Measurements from ENCODE around the gene IHH. TPM values are rescaled to one million over a fixed set of nuclear protein-coding genes. Genes with fewer than 3 reads are reported as not detected.
A peak's percentile ranks its signal among the peaks of the same experiment; 100 is the strongest.

IHH gene
- total RNA-seq, 4 donors from 2014 or later: 0.27 TPM; not detected in 3

- no peaks in the 10 kb centered on the region for H3K36me3 ChIP-seq
- H3K4me3 ChIP-seq: no peak overlapping the region
- H3K9me3 ChIP-seq: no peaks in the 10 kb centered on the region
- H3K4me1 ChIP-seq: peaks cover 10 to 16% of the 10 kb centered on the region in 2 donors
- H3K27me3 ChIP-seq: no peaks in the 10 kb centered on the region
- TF ChIP-seq POLR2A (IDR thresholded peaks at IDR 0.05): no peak
- TF ChIP-seq, protein P1, sequence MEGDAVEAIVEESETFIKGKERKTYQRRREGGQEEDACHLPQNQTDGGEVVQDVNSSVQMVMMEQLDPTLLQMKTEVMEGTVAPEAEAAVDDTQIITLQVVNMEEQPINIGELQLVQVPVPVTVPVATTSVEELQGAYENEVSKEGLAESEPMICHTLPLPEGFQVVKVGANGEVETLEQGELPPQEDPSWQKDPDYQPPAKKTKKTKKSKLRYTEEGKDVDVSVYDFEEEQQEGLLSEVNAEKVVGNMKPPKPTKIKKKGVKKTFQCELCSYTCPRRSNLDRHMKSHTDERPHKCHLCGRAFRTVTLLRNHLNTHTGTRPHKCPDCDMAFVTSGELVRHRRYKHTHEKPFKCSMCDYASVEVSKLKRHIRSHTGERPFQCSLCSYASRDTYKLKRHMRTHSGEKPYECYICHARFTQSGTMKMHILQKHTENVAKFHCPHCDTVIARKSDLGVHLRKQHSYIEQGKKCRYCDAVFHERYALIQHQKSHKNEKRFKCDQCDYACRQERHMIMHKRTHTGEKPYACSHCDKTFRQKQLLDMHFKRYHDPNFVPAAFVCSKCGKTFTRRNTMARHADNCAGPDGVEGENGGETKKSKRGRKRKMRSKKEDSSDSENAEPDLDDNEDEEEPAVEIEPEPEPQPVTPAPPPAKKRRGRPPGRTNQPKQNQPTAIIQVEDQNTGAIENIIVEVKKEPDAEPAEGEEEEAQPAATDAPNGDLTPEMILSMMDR (IDR thresholded peaks at IDR 0.05 in 4 of 5, conservative IDR thresholded peaks at IDR 0.05 in 1 of 5): peak in 4 of 5 experiments; percentile 12 to 52 (median 40)
- intact Hi-C loops (cut with DNase I; ENCODE audit: low total_unique reads): no loop called here
- no peak overlapping the region for H3K27ac ChIP-seq
- DNase-seq (no peak), ATAC-seq (no peak)
- in situ Hi-C loops (cut with MboI; ENCODE audit: low sequenced_read_pairs in 4 of 4): no loop called here
Measured at GRCh38 chr2:219104107-219105035, 43.6 kb upstream of the IHH start.

DNA sequence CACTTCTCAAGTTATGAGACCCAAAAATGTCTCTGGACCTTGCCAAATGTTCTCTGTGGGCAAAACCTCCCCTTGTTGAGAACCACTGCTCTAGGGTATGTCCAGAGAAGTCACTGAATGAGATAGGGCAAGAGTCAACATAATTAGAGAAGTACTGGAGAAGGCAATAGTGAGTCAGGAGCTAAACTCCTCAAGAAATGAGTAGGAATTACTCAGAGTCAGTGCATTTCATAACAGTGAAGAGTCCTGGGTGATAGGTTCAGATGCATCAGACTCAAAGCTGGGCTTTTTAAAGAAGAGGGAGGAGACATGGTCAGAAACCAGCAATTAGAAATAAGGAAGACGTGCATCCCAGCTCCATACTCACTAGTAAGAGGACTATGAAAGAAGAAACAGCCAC, 38.6 kb upstream of the IHH start:
- H3K4me1 ChIP-seq: peaks cover 0 to 6% of the 10 kb centered on the region in 2 donors
- DNase-seq (no peak), ATAC-seq (no peak)
- no peaks in the 10 kb centered on the region for H3K36me3 ChIP-seq
- no peak overlapping the region for H3K4me3 ChIP-seq
- H3K9me3 ChIP-seq: no peaks in the 10 kb centered on the region
- in situ Hi-C loops (cut with MboI; ENCODE audit: low sequenced_read_pairs in 4 of 4): no loop called here
- intact Hi-C loops (cut with DNase I; ENCODE audit: low total_unique reads): no loop called here
- no peaks in the 10 kb centered on the region for H3K27me3 ChIP-seq
- no peak for TF ChIP-seq POLR2A (IDR thresholded peaks at IDR 0.05)
- TF ChIP-seq, protein P1 (IDR thresholded peaks at IDR 0.05 in 4 of 5, conservative IDR thresholded peaks at IDR 0.05 in 1 of 5): no peak
- H3K27ac ChIP-seq: no peak overlapping the region

DNA sequence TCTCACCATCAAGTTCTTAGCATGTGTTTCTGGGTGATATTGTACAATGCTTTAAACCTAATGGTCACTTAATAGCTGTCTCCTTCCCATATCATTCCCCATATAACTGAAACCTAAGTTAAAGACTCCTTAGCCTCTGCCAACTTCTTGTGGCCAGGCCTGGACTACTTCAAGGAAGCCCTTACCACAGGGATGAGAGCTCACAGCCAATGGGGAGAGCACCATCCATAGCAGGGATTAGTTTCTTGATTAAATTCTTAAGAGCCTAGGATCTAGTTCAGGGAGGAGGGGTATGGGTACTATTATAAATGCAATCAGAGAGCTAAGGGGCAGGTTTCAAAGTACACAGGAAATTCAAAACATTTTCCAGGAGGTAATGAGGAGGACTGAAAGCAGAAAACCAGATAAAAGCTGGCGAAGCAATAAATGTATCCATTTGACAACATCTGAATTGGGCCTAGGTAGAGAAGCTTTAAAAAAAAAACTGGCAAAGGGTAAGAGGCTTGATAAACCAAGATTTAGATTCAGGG, 34.8 kb upstream of the IHH start:
- intact Hi-C loops (cut with DNase I; ENCODE audit: low total_unique reads) (no loop called here), in situ Hi-C loops (cut with MboI; ENCODE audit: low sequenced_read_pairs in 4 of 4) (no loop called here)
- Histone ChIP-seq H3K27ac (no peak overlapping the region), H3K4me3 (no peak overlapping the region), H3K27me3 (no peaks in the 10 kb centered on the region), H3K4me1 (peaks cover 0 to 6% of the 10 kb centered on the region in 2 donors), H3K9me3 (no peaks in the 10 kb centered on the region), H3K36me3 (no peaks in the 10 kb centered on the region)
- DNase-seq (no peak), ATAC-seq (no peak)
- TF ChIP-seq POLR2A (IDR thresholded peaks at IDR 0.05): no peak
- TF ChIP-seq, protein P1 (IDR thresholded peaks at IDR 0.05 in 4 of 5, conservative IDR thresholded peaks at IDR 0.05 in 1 of 5): no peak

DNA sequence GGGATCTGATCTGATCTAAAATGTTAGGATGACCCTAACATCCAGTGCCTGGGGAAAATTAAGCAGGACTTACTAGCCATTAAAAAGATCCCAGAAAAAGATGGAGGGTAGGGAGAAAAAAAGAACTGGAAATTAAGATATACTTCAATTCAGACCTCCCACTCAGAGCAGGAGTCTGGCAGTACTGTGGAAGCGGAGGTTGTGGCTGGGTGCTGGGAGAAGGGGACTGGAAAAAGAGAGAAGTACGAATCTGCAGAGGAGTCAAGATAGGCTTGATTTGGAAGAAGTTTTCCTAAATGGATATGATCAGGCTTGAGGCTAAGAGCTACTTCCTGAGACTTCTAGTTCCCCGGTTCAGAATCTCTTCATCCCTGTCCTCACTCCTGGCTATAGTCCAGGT, 33.5 kb upstream of the IHH start:
- Histone ChIP-seq H3K36me3 (no peaks in the 10 kb centered on the region), H3K27ac (no peak overlapping the region), H3K27me3 (no peaks in the 10 kb centered on the region), H3K4me3 (no peak overlapping the region), H3K4me1 (peaks cover 0 to 6% of the 10 kb centered on the region in 2 donors), H3K9me3 (no peaks in the 10 kb centered on the region)
- DNase-seq (no peak), ATAC-seq (no peak)
- intact Hi-C loops (cut with DNase I; ENCODE audit: low total_unique reads) (no loop called here), in situ Hi-C loops (cut with MboI; ENCODE audit: low sequenced_read_pairs in 4 of 4) (no loop called here)
- TF ChIP-seq, protein P1 (IDR thresholded peaks at IDR 0.05 in 4 of 5, conservative IDR thresholded peaks at IDR 0.05 in 1 of 5): no peak
- no peak for TF ChIP-seq POLR2A (IDR thresholded peaks at IDR 0.05)
